Breast epithelium (tissue), 3 donors: ENCODE data around the gene RPH3AL.

Source experiments
- CTCF ChIP-seq, 3 donors: fragments of 450-650 bp; IDR thresholded peaks; one replicate each; pipeline ENCODE4 v1.5.1; 2016 to 2017; ENCODE audit warnings: antibody characterized with exemption in 3 of 3, mild to moderate bottlenecking in 3 of 3, moderate library complexity in 3 of 3
- POLR2A ChIP-seq: fragments of 450-650 bp; IDR thresholded peaks from one replicate; pipeline ENCODE4 v1.6.1; 2016; ENCODE audit warnings: antibody characterized with exemption, mild to moderate bottlenecking, moderate library complexity
- POLR2AphosphoS5 ChIP-seq, 3 donors: sonication (generic); formaldehyde crosslinking; IDR thresholded peaks; one replicate each; pipeline ENCODE4 v1.6.1; 2017; ENCODE audit warnings: antibody characterized with exemption in 3 of 3

GRCh38 chr17:323181-323580 is 29.4 kb downstream of the RPH3AL start:
- no peak for TF ChIP-seq CTCF (IDR thresholded peaks at IDR 0.05)
- TF ChIP-seq POLR2A, result no peak
- no peak for TF ChIP-seq POLR2AphosphoS5 (IDR thresholded peaks at IDR 0.05)
